Mesenchymal stem cell (in vitro differentiated cells and primary cell): ENCODE measurements around the gene SERPINI1.

ENCODE experiments used
- DNase-seq: peaks from one replicate; pipeline ENCODE4 v3.0.0-alpha.2; 2013
- H2AFZ ChIP-seq: one replicate; pipeline ENCODE4 v1.6.1; 2013; ENCODE audit warnings: low read depth, mild to moderate bottlenecking, control low read depth, inconsistent platforms, low read length, moderate library complexity
- H2AK5ac ChIP-seq: 2 replicates; pipeline ENCODE4 v1.6.1; 2013; ENCODE audit warnings: low read length, moderate library complexity, mild to moderate bottlenecking, inconsistent platforms; ENCODE audit not compliant: severe bottlenecking
- H2BK120ac ChIP-seq: one replicate; pipeline ENCODE4 v1.6.1; 2013; ENCODE audit warnings: low read depth, mild to moderate bottlenecking, inconsistent platforms, low read length, moderate library complexity
- H2BK12ac ChIP-seq, 2 experiments: one replicate each; pipeline ENCODE4 v1.6.1; 2013; ENCODE audit warnings: inconsistent platforms in 2 of 2, low read length in 2 of 2, mild to moderate bottlenecking in 2 of 2, moderate library complexity in 2 of 2, control low read depth in 1 of 2
- H2BK15ac ChIP-seq: one replicate; pipeline ENCODE4 v1.6.1; 2013; ENCODE audit warnings: mild to moderate bottlenecking, low read depth, inconsistent platforms; ENCODE audit not compliant: poor library complexity, severe bottlenecking
- H2BK5ac ChIP-seq: 2 replicates; pipeline ENCODE4 v1.6.1; 2013; ENCODE audit warnings: low read depth, mild to moderate bottlenecking, low read length, control low read depth, inconsistent platforms; ENCODE audit not compliant: poor library complexity, severe bottlenecking
- H3K14ac ChIP-seq, 2 experiments: one replicate each; pipeline ENCODE4 v1.6.1; 2013; ENCODE audit warnings: inconsistent platforms in 2 of 2, low read length in 2 of 2, control low read depth in 1 of 2, mild to moderate bottlenecking in 1 of 2, moderate library complexity in 1 of 2
- H3K18ac ChIP-seq, 2 experiments: one replicate each; pipeline ENCODE4 v1.6.1; 2013; ENCODE audit warnings: inconsistent platforms in 2 of 2, low read length in 2 of 2, control low read depth in 1 of 2, low read depth in 1 of 2, mild to moderate bottlenecking in 1 of 2
- H3K23ac ChIP-seq, 2 experiments: one replicate each; pipeline ENCODE4 v1.6.1; 2013; ENCODE audit warnings: inconsistent platforms in 2 of 2, low read length in 2 of 2, mild to moderate bottlenecking in 2 of 2, moderate library complexity in 2 of 2, control low read depth in 1 of 2
- H3K27ac ChIP-seq: 2 replicates; pipeline ENCODE4 v1.5.1; 2013; ENCODE audit warnings: mild to moderate bottlenecking, moderate library complexity, low read length, control low read depth, inconsistent platforms; ENCODE audit not compliant: poor library complexity, severe bottlenecking
- H3K27me3 ChIP-seq, 2 experiments: 2 replicates each; pipeline versions ENCODE4 v1.6.1 to v1.7.0; 2013; ENCODE audit warnings: low read length in 2 of 2, mild to moderate bottlenecking in 2 of 2, moderate library complexity in 2 of 2, control low read depth in 1 of 2, inconsistent platforms in 1 of 2; ENCODE audit not compliant: control insufficient read depth in 1 of 2, insufficient read depth in 1 of 2
- H3K36me3 ChIP-seq, 2 experiments: 2 replicates each; pipeline versions ENCODE4 v1.6.1 to v1.7.0; 2013; ENCODE audit warnings: low read length in 2 of 2, control low read depth in 1 of 2, inconsistent platforms in 1 of 2, low read depth in 1 of 2, mild to moderate bottlenecking in 1 of 2; ENCODE audit not compliant: insufficient read depth in 2 of 2, control insufficient read depth in 1 of 2
- H3K4ac ChIP-seq, 2 experiments: one replicate each; pipeline ENCODE4 v1.6.1; 2013; ENCODE audit warnings: inconsistent platforms in 2 of 2, low read length in 2 of 2, mild to moderate bottlenecking in 2 of 2, moderate library complexity in 2 of 2, control low read depth in 1 of 2, low read depth in 1 of 2
- H3K4me1 ChIP-seq: 2 replicates; pipeline ENCODE4 v1.6.1; 2013; ENCODE audit warnings: low read depth, low read length, control low read depth; ENCODE audit not compliant: control insufficient read depth, insufficient read depth
- H3K4me2 ChIP-seq: 2 replicates; pipeline ENCODE4 v1.6.1; 2013; ENCODE audit warnings: low read length, mild to moderate bottlenecking, inconsistent platforms; ENCODE audit not compliant: poor library complexity, severe bottlenecking
- H3K4me3 ChIP-seq, 2 experiments: 2 replicates each; pipeline versions ENCODE4 v1.5.1 to v1.7.0; 2013; ENCODE audit warnings: low read length in 2 of 2, mild to moderate bottlenecking in 2 of 2, control low read depth in 1 of 2, low read depth in 1 of 2; ENCODE audit not compliant: insufficient read depth in 1 of 2
- H3K79me1 ChIP-seq: replicated peaks from 2 replicates; pipeline ENCODE4 v1.6.1; 2013; ENCODE audit warnings: mild to moderate bottlenecking, control low read depth, low read length, inconsistent platforms; ENCODE audit not compliant: poor library complexity, severe bottlenecking
- H3K9ac ChIP-seq: 2 replicates; pipeline ENCODE4 v1.7.0; 2013; ENCODE audit warnings: mild to moderate bottlenecking, low read length, moderate library complexity
- H3K9me3 ChIP-seq: 2 replicates; pipeline ENCODE4 v1.7.0; 2013; ENCODE audit warnings: mild to moderate bottlenecking, low read length; ENCODE audit not compliant: control insufficient read depth
- H4K8ac ChIP-seq: one replicate; pipeline ENCODE4 v1.6.1; 2013; ENCODE audit warnings: inconsistent platforms, mild to moderate bottlenecking, low read length, moderate library complexity
- H4K91ac ChIP-seq: one replicate; pipeline ENCODE4 v1.6.1; 2013; ENCODE audit warnings: mild to moderate bottlenecking, low read length, inconsistent platforms
- WGBS: methylation state at CpG from one replicate; pipeline ENCODE4 v1.1.7; 2013; ENCODE audit warnings: mixed read lengths; 5-methylcytosine and 5-hydroxymethylcytosine counted together

Gene SERPINI1

DNA sequence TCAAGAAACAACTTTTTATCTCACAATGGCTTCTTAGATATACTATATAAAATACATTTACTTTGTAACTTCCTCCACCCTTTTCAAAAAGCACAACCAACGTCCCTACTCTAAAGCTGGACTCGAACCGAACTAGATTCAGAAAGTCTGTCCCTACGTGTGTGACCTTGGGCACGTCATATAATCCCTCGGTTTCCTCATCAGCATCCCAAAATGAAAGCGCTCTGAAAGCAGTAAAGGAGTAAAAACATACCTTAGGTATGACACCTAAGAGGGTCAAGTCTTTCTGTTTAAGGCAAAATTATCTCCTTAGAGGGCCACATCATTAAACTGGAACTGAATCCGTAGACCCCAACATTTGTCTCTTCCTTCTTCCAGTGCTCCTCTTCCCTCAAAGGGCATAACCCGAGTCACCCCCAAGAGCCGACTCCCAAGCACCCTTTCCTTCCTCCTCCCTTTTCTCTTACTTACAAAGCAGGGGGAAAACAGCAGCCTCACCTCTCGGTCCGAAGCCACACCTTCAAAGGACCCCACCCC, 1.5 kb upstream of the SERPINI1 start:
- H3K27me3 ChIP-seq = no peaks in the 10 kb centered on the region
- peak overlapping the region in 1 of 2 experiments; percentile 92 for H3K4ac ChIP-seq
- peak overlapping the region; percentile 96 for H3K9ac ChIP-seq
- H3K23ac ChIP-seq = peak overlapping the region in 1 of 2 experiments; percentile 75
- peak overlapping the region; percentile 94 for H3K27ac ChIP-seq
- H3K4me3 ChIP-seq = peak overlapping the region; percentile 91 to 97
- no peaks in the 10 kb centered on the region for H3K36me3 ChIP-seq
- H3K79me1 ChIP-seq = peaks cover 3% of the 10 kb centered on the region
- no peaks in the 10 kb centered on the region for H3K9me3 ChIP-seq
- no peaks in the 10 kb centered on the region for H3K4me1 ChIP-seq
- peak overlapping the region; percentile 88 for H4K8ac ChIP-seq
- peak overlapping the region in 1 of 2 experiments; percentile 6 for H2BK12ac ChIP-seq
- no peak overlapping the region for H2BK5ac ChIP-seq
- peak overlapping the region; percentile 44 for H2AFZ ChIP-seq
- H3K14ac ChIP-seq = no peak overlapping the region
- 0% methylated on average over 10 of the region's 12 CpGs for WGBS
- DNase-seq = peak; percentile 59
- H2BK15ac ChIP-seq = peak overlapping the region; percentile 63
- peak overlapping the region; percentile 78 for H3K4me2 ChIP-seq
- peak overlapping the region; percentile 55 for H4K91ac ChIP-seq
- peak overlapping the region; percentile 88 to 97 for H3K18ac ChIP-seq
- H2BK120ac ChIP-seq = peak overlapping the region; percentile 21
- H2AK5ac ChIP-seq = peak overlapping the region; percentile 37

DNA sequence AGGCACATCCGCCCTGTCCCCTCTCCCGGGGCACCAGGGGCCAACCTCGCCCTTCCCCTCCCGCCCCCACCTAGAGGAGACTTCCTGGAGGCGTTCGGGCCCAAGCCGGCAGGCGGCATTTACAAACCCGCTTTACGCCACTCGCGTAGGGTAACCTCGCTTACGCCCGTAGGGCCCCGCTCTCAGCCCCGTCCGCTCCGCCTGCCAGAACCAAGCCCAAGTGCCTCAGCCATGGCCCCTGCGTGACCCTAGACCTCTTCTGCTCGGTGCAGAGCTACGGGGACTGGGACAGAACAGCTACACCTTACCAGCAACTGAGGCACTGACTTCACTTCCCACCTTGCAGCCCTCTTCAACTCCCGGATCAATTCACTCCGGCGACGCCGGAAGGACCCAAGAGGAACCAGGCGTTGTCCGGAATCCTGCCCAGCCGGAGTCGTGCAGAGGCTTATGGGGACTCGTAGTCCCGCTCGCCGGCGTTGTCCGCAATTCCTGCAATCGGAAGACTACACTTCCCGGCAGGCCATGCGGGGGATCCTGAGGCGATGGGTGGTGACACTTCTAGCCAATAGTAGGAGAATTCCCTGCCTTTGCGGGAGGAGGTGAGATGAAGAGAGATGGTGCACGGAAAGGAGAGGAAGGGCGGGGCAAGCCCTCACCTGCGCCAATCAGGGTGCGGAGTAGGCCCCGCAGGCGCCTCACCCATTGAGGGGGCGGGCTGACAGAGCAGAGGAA, 856 bp upstream of the SERPINI1 start, which contains the start of gene PDCD10:
TSS of gene PDCD10 (minus strand) at position 395 of the 735 bp plus-strand sequence. CDS start 14,735 bp downstream, outside the sequence.
- H3K14ac ChIP-seq = peak within 1 kb of the TSS in 1 of 2 experiments; percentile 97
- peak within 1 kb of the TSS; percentile 37 for H2AK5ac ChIP-seq
- peak within 1 kb of the TSS; percentile 94 for H2AFZ ChIP-seq
- peak within 1 kb of the TSS; percentile 63 for H2BK15ac ChIP-seq
- H3K9me3 ChIP-seq = no peaks in the 10 kb centered on the region
- H3K9ac ChIP-seq = peak within 1 kb of the TSS; percentile 96
- H3K23ac ChIP-seq = peak within 1 kb of the TSS in 1 of 2 experiments; percentile 83
- peak within 1 kb of the TSS; percentile 88 to 97 for H3K18ac ChIP-seq
- H3K4ac ChIP-seq = peak within 1 kb of the TSS; percentile 39 to 93
- H4K91ac ChIP-seq = peak within 1 kb of the TSS; percentile 93
- H3K27me3 ChIP-seq = no peaks in the 10 kb centered on the region
- peaks cover 5% of the 10 kb centered on the region for H3K79me1 ChIP-seq
- H2BK120ac ChIP-seq = peak within 1 kb of the TSS; percentile 61
- peak; percentile 99 for DNase-seq
- peak within 1 kb of the TSS; percentile 96 for H3K4me2 ChIP-seq
- no peaks in the 10 kb centered on the region for H3K36me3 ChIP-seq
- H2BK12ac ChIP-seq = peak within 1 kb of the TSS in 1 of 2 experiments; percentile 90
- under 1% methylated on average over 49 of the region's 49 CpGs for WGBS
- H3K4me1 ChIP-seq = no peaks in the 10 kb centered on the region
- peak within 1 kb of the TSS; percentile 85 for H2BK5ac ChIP-seq
- peak within 1 kb of the TSS; percentile 93 to 97 for H3K4me3 ChIP-seq
- peak within 1 kb of the TSS; percentile 88 for H4K8ac ChIP-seq
- H3K27ac ChIP-seq = peak within 1 kb of the TSS; percentile 94

DNA sequence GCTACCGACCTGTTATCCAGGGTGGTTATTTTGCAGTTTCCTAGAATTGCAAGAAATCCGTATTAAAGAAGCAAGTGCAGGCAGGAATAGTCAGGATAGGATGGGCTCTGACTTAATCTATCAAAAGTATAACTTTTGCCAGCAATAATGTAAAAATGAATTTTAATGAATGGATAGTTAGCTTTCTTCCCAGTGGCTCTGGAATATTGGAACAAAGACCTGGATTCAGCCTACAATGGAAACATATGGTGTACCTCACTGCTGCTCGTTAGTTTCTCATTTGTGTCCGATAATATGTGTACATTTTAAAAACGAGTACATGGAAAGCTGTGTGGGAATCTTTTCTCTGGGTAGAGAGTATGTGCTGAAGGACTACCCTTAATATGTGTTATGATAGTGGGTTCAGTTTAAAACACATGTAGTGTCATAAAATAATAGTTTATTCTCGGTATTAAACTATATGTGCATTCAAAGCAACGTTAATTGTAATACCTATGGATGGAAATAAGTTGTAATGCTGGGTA, 805 bp downstream of the SERPINI1 start:
- no peaks in the 10 kb centered on the region for H3K27me3 ChIP-seq
- H2BK15ac ChIP-seq = no peak overlapping the region
- no peak overlapping the region for H3K14ac ChIP-seq
- no peak overlapping the region for H2BK120ac ChIP-seq
- H3K4ac ChIP-seq = no peak overlapping the region
- no peaks in the 10 kb centered on the region for H3K9me3 ChIP-seq
- 49% methylated on average over 5 of the region's 7 CpGs for WGBS
- no peaks in the 10 kb centered on the region for H3K36me3 ChIP-seq
- no peak for DNase-seq
- H3K4me3 ChIP-seq = peak overlapping the region in 1 of 2 experiments; percentile 97
- H3K23ac ChIP-seq = no peak overlapping the region
- H3K27ac ChIP-seq = no peak overlapping the region
- no peak overlapping the region for H2BK5ac ChIP-seq
- H4K8ac ChIP-seq = no peak overlapping the region
- no peaks in the 10 kb centered on the region for H3K4me1 ChIP-seq
- H3K4me2 ChIP-seq = peak overlapping the region; percentile 96
- H3K79me1 ChIP-seq = peaks cover 8% of the 10 kb centered on the region
- no peak overlapping the region for H2AFZ ChIP-seq
- H4K91ac ChIP-seq = no peak overlapping the region
- no peak overlapping the region for H2AK5ac ChIP-seq
- H2BK12ac ChIP-seq = no peak overlapping the region
- H3K18ac ChIP-seq = no peak overlapping the region
- H3K9ac ChIP-seq = peak overlapping the region; percentile 96

DNA sequence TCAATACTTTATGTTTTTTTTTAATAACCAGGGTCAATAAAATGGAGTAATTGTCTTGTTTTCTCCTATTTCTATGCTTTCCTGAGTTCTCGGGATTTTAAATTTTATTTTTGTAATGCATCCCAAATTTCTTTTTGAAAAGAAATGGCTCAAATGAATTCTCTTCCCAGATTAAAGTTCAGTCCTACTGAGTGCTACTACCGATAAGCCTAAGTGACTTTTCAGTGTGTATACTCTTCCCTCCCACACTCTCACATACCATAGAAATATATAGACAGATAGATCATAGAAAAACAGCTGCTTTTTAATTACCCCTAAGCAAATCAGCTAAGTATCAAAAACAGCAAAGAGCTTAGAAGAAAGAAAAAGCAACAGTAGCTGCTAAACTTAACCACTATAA, 1.5 kb downstream of the SERPINI1 start:
- WGBS = 100% methylated on average over 2 of the region's 2 CpGs
- H3K9me3 ChIP-seq = no peaks in the 10 kb centered on the region
- no peak overlapping the region for H2BK15ac ChIP-seq
- no peak overlapping the region for H2AK5ac ChIP-seq
- no peaks in the 10 kb centered on the region for H3K27me3 ChIP-seq
- no peak overlapping the region for H3K4ac ChIP-seq
- H4K8ac ChIP-seq = no peak overlapping the region
- no peaks in the 10 kb centered on the region for H3K4me1 ChIP-seq
- H3K36me3 ChIP-seq = no peaks in the 10 kb centered on the region
- no peak overlapping the region for H3K23ac ChIP-seq
- H2BK120ac ChIP-seq = no peak overlapping the region
- H3K4me3 ChIP-seq = peak overlapping the region in 1 of 2 experiments; percentile 97
- H2BK5ac ChIP-seq = no peak overlapping the region
- H3K79me1 ChIP-seq = peaks cover 8% of the 10 kb centered on the region
- no peak overlapping the region for H3K18ac ChIP-seq
- H2AFZ ChIP-seq = no peak overlapping the region
- no peak for DNase-seq
- H2BK12ac ChIP-seq = no peak overlapping the region
- no peak overlapping the region for H3K4me2 ChIP-seq
- H3K14ac ChIP-seq = no peak overlapping the region
- H3K9ac ChIP-seq = no peak overlapping the region
- H3K27ac ChIP-seq = no peak overlapping the region
- H4K91ac ChIP-seq = no peak overlapping the region
